HuH-7 (cell line): ENCODE results near the gene PLEKHA1.

Experiments used
- DNase-seq: peaks from one replicate; pipeline ENCODE4 v3.0.0; 2011; ENCODE audit warnings: low spot score

PLEKHA1 gene

DNA sequence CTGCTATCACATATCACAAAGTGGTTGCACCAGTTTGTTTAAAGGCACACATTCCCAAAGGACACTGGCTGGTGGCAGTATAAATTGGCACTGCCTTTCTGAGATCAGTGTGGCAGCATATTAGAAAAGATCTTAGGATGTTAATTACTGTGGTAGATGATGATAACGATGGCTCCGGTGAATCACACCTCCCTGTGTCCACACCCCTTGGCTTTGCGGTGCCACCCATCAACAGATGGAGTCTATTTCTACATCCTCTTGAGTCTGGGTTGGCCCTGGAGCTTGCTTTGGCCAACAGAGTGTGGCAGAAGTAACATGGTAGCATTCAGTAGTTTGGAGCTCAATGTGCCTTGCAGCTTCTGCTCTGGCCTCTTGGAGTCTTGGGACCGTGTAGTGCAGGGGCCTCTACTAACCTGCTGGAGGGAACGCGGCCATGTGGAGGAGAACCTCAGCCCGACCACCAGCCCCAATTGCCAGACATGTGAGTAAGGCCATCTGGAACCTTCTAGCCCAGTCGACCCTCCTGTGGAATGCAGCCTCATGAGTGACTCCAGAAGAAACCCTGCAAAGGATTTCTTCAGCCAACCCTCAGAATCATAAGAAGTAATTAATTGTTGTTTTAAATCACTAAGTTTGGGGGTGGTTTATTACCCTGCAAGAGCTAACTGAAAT, 27.2 kb upstream of the PLEKHA1 start:
- DNase-seq = no peak

DNA sequence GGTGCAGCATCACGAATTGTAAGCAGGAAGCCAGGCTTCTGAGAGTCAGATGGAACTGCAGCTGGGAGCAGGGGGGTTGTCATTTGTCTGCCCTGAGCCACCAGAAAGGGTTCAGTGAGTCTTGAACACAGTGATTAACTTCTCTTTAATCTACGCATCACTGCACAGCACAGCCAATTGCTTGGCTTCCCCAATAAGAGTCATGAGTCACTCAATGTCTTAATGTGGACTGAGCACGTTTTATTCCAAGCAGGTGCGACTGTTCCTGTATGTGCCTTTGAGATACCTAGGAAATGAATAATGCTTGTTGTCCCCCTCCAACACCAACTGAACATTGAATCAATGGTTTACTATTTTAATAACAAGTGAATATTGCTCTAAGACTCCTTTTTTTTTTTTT, 26.0 kb upstream of the PLEKHA1 start:
- DNase-seq = no peak

DNA sequence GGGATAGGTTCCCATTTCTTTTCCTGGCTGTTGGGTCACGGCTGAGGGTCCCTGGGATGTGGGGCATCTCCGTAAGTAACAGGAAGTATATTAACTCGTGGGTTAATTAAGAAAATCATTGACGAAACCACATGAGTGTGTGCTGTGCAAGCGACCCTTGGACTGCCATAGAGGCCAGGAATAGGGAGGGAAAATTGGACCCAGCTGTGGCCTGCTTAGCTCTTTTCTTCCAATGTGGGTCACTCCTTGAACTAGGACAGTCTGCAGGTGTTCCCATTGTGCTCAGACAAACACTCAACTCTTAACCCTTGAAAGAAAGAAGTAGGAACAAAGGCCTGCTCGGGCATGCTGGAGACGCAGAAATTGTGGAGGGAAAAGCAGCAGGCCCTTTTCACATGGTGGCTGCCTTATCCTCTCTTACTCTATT, 25.6 kb upstream of the PLEKHA1 start:
- DNase-seq = no peak

DNA sequence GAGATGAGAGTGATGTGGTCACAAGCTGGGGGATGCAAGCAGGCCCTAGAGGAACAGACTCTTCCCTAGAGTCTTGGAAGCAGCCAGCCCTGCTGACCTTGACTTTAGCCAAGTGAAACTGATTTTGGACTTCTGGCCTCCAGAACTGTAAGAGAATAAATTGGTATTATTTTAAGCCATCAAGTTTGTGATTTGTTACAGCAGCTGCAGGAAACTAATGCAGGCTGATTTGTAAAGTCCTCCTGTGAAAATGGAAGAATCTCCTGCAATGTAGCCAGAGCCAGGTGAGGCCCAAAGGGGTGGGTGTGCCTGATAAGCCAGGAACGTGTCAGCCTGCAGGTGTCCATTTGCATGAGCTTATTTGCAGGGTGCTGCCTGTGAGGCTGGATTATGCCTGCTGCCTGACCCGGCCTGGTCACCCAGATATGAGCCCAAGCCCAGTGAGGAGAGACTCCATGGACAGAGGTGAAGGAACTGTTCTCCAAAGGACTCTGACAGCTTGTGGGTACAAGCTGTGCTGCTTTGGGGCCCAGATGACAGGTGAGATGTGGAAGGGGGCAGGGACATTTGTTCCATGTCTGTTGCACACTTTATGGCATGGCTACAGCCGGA, 24.6 kb upstream of the PLEKHA1 start:
- no peak for DNase-seq

DNA sequence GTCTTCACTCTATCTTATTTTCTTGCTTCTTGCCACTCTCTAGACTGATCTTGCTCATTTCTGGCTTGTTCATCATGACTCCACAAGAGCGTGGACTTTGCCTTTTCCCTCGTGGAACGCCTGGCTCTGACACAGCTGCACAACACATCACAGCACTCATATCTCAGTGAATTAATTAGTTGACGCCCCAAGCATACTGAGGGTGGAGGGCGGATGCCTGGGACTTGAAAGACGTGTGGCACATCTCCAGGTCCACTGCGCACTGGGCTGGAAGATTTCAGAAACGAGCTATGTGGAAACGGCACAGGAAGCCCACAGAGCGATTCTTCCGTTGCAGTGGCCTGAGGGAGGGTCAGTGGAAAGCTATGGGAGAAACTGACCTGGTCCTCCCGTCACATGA, 23.6 kb upstream of the PLEKHA1 start:
- no peak for DNase-seq

DNA sequence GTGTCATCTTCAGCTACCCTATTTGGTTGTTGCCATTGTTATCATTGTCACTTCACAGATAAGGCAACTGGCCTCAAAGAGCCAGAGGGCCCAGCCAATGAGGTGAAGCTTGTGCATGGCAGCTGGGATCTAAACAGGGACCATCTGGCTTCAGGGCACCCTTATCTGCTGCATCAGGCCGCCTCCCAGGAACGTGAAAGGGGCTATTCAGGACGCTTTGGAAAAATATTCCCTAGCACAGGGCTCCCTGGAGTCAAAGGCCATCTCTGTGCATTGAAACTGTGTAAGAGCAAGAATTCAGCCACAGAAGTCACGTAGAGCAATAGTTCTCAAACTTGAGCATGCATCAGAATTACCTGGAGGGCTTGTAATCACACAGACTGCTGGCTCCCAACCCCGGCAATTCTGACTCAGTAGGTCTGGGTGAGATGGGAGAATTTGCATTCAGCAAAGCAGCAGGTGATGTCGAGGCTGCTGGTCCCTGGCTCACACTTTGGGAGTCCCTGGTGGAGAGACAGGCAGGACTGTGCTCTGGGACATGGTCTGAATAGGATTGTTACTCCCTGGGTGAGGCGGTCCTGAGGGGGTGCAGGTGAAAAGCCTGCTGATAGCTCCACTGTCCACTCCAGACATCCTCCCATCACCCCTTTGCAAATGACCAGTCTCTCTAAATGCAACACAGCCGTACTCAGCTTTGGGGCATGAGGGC, 21.5 kb upstream of the PLEKHA1 start:
- no peak for DNase-seq

DNA sequence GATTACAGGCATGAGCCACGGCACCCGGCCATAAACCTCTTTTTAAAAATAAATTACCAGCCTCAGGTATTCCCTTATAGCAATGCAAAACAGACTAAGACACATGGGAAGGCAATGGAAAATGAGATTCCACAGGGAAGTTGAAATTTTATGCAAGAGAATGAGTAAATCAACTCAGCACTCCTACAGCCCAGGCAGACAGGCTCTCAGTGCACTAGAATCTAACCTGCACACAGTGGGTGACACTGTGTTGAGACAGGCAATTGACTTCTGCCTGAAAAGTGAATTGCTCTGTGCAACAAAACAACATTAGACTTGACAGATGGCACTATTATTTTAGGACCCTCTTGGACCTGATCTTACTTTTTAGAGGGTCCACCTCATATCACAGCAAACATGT, 20.1 kb upstream of the PLEKHA1 start:
- DNase-seq = no peak

DNA sequence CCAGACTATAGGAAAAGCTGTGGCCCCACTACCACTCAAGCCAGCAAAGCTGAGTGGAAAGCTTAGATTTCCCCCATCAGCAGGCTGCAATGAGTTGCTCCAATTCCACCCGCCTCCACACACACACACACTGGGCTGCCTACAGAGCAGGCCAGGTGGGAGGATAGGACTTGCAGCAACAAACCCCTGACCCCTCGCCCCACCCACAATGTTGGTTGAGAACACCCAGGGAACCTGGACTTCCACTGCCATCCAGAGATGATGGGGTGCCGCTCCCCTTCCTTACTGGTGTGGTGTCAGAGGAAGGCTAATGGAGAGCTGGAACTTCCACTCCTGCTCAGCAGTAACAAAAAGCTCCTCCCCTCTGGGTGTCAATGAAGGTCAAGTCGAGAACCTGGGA, 16.8 kb upstream of the PLEKHA1 start:
- no peak for DNase-seq

DNA sequence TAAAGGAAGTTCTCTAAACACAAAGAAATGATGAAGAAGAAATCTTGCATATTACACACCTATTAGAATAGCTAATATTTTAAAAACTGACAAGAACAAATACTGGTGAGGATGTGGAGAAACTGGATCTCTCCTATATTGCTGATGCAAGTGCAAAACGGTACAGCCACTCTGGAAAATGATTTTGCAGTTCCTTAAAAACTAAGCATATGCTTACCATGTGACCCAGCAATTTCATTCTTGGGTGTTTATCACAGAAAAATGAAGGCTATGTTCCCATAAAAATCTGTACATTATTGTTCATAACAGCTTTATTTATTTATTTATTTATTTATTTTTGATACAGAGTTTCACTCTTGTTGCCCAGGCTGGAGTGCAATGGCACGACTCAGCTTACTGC, 14.9 kb upstream of the PLEKHA1 start:
- no peak for DNase-seq

DNA sequence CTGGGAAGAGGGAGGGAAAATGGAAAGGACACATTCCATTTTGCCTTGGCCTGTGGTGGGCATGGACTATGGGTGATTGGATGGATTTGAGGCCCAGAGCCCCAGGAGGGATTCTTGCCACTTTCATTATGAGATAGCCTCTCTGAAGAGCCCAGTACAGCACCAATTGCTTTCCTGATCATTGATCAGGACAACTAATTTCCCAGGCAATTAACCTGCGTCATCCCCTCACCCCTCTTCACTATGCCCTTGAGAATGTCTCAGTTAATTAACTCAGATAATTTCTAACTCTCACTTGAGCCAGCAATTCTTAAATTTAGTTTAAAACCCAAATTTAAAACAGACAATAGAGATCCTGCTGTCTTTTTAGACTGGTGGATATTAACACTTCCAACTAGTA, 13.5 kb upstream of the PLEKHA1 start:
- no peak for DNase-seq

DNA sequence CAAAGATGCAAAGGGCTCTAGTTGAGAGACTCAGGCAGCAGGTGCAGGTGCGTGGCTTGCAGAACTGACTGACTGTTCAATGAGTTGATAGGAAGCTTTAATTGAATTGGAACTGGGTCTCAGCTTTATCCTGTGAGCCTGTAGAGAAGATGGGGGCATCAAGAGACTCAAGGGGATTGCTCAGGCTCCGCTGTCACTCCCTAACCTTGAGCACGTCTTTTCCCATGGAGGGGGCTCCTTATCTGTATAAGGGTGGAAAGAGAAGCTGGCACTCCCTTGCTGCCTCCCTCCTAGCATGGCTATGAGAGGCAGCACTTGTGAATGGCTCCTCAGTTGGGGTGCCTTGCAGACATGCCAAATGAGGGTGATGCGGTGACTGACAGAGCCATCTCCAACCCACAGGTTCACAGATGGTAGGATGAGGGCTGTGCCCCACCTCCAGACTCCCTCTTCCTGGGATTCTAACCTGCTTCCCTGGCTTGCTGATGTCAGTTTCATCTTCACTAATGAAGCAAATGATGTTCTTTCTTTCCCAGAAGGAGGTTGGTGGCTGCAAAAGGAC, 12.4 kb upstream of the PLEKHA1 start:
- DNase-seq = no peak

DNA sequence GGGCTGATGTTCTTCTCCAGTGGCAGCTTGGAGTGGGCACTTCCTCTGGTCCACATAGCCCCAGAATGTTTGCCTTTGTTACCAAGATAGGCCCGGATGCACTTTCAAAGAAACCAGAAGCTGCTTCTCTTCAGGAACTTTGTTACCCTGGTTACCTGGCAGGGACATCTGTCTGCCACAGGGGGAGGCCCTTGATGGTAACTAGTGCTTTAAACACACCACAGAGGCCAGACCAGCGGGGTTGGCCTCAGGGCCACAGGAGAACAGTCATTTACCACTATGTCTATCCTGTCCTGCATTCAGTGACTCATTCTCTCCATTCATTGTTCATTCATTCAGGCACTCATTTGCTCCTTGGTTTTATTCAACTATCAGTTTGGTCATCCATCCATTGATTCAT, 11.9 kb upstream of the PLEKHA1 start:
- DNase-seq = no peak

DNA sequence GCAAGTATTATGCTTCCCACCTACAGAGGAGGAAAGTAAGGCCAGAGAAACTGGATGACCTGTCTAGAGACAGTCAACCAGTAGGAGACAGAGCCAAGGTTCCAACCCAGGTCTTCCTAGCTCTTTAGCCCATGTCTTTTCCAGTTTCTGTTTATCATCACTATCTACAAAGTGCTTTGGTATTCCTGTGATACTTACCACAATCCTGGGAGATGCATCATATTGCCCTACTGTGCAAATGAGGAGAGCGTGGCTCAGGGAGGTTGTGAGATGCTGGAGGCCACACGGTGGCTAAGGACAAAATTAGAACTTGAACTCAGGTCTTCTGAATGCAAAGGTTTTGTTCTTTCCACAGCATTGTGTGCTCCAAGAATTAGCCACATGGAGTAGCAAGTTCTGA, 11.2 kb upstream of the PLEKHA1 start:
- DNase-seq = no peak

DNA sequence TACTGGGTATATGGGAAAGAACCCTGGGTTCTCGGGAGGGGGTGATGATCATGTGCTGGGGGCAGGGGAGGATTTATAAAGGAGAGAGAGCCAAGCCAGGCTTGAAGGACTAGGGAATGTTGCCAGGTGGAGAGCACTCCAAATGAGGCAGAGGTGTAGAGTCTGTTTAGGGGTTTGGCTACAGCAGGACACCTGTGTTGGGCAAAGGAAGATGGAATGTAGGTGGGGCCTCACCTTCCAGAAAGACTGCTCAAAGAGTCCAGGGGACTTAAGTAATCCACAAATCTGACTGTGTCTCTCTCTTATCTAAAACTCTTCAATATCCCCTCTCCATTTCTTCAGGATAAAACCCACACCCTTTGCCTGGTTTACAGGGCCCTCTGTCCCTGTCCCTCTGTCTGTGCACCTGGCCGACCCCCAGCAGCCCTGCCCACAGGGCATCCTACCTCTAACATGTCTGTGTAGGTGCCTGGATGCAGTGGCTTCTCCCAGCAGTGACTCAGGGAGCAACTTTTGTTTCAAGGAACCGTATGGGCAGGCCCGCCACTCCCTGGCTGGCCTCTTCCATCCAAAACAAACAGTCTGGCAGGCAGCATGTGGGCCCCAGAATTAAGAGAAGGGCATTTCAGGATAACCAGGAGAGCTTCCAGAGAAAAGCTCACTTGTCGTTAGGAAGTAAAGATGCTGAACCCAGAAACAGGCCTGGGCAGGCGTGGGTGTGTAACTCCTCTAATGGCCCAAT, 10.6 kb upstream of the PLEKHA1 start:
- DNase-seq = no peak

DNA sequence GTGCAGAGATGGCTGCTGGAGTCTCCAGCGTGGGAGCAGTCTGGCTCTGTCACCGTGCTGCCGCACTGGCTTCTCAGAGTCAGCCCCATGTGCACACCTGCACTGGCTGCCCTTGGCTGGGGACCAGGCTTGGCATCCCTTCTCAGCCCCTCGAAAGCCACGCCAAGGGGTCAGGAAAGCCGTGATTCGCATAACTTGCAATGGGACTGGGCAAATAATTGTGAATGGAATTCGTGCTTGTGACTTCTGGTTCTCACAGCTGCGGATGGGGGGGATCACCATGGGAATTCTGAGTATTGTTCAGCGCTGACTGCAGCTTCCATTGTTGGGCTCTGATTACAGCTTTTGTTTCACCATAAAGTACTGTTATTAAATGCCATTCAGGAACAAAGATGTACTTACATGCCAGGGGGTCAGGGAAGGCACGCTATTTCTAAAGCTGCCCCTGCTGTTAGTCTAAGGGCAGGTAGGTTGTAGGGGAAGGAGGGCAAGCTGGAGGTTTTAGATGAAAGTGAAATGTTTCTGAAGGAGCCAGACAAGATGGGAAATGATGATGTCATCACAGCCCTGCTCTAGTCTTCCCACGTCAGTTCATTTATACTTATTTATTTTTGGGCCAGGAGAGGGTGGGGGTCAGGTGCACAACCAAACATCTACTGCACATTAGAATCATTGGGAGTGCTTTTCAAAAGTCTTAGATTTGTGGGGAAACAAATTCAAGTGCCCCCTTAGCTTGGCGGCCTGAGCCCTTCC, 5.8 kb upstream of the PLEKHA1 start:
- DNase-seq = no peak

DNA sequence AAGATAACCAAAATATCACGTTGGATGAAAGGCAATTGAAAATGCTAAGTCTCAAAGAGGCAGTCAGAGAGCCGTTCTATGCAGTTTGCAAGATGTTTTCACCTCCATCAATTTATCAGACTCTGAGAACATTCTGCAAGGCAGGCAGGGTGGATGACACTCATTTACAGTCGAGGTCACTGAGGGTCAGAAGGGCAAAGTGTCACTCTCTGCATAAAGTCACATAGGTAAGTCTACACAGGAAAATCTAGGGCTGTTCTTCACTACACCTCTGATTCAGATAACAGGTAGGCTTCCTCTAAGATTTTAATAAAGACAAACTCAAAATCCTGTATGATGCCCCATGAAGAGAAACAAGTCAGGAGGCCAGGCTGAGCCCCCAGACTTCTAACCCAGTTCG, 1.4 kb upstream of the PLEKHA1 start:
- no peak for DNase-seq

DNA sequence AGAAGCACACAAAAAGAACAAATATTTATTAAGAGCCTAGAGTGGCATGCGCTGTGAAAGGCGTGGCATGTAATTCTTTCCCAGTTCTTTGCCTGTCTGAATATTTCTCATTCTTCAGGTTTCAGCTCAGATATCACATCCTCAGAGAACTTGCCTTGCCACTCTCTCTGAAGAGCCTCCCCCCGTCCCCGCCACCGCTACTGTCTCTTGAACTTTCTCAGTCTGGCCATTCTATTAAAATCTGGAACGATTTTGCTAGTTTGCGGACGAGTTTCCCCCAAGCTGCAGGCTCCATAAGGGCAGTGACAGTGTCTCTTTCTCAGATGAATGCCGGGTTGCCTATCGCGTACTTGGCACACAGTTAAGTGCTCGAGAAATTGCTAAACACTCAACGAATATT, 787 bp upstream of the PLEKHA1 start:
- peak; percentile 10 for DNase-seq

DNA sequence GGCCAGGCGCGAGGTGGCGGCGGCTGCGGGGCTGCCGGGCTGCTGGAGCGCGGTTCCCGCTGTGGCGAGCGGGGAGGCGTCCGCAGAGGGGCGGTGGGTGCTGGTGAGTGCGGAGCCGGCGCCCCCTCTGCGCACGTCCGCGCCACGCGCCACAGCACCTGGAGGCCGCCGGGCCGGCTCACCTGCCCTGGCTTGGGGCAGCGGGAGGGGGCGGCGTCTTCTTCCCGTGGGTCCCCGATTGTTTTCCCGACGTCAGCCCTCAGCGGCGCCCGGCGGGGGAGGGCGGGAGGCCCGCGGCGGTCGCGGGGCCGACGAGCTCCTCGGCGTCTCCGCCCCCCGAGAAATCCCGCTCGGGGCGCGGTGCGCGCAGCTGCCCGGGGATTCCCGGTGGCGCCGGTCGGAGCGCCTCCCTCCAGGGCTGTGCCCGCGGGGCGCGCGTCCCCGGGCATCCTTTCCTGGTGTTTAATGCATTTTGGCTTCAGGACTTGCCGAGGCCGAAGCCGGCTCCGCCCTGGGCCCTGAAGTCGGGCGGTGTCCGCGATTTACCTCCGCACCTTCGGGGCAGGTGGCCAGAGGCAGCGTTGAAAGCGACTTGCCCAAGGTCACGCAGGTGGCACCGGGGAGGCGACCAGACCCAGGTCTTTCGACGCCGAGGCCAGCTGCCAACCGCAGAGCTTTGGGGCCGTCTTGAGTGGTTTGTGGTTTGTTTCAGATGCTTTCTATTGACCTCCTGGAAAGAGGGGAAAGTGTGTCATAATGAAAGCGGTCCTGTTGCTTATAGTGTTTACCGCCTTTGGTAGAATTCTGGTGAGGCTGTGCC, 561 bp downstream of the PLEKHA1 start:
- peak; percentile 47 for DNase-seq

DNA sequence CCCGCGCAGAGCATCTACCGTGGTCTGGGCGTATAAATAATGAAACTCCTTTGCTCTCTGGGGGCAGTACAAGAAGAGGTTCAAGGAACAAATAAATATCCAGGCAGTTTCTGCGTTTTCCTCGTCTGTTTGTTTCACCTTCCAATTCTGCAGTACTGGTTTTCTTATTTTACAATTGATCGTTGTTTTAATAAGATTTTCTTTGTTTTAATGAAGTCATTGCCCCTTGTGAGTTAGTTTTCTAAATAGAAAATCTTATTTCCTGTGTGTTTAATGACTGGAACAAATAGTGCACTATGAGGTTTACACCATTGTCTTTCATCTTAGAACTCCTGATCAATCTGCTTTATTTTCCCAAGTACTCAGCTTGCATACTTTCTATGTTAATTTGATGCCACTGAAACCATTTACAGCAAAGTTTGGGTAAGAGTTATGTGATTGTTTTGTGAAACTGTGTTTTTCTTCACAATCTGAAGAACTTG, 1.2 kb downstream of the PLEKHA1 start:
- DNase-seq = no peak

DNA sequence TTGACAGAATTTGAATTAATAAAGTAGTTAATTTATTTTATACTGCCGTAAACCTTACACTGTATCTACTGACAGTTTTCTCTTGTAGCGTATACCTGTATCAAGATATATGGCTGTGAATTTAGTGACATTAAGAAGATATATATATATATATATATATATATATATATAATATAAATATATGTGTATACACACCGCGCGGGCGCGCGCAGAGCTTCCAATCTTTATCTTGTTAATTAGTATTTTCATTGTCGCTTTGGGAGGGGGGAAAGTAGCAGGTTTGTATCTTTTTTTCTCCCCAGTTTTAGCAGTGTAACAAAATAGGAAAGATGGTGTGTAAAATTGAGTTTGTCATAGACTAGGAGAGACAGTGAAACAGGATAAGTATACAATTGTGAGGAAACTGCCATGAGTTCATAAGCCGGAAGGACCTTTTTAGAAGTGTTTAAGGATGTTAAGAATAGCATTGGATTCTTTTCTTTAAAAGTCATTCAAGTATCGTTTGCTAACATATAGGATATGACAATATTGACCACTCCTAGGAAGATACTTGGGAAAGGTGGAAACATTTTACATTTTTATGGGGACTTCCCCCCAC, 2.0 kb downstream of the PLEKHA1 start:
- no peak for DNase-seq
